22Rv1 (cell line): ENCODE measurements around the gene GABRD.

Experiments used
- H3K27ac ChIP-seq: fragments of 450-650 bp; 2 replicates; pipeline ENCODE4 v1.5.1; 2017
- CTCF ChIP-seq: fragments of 450-650 bp; IDR thresholded peaks from 2 replicates; pipeline ENCODE4 v1.5.1; 2017; ENCODE audit warnings: mild to moderate bottlenecking
- ZFX ChIP-seq: fragments of 450-650 bp; IDR thresholded peaks from 2 replicates; pipeline ENCODE4 v1.6.1; 2017; ENCODE audit warnings: antibody characterized with exemption, borderline replicate concordance

Gene GABRD

GRCh38 chr1:2020310-2020655, 1.1 kb downstream of the GABRD start:
- TF ChIP-seq CTCF (no peak), ZFX (no peak)
- no peak overlapping the region for H3K27ac ChIP-seq

GRCh38 chr1:2021550-2021949, 2.4 kb downstream of the GABRD start:
- H3K27ac ChIP-seq, result no peak overlapping the region
- TF ChIP-seq ZFX, result no peak

- no peak overlapping the region for H3K27ac ChIP-seq
- TF ChIP-seq CTCF, result no peak
- TF ChIP-seq ZFX, result no peak
These were observed 3.1 kb downstream of the GABRD start for GRCh38 chr1:2022063-2022770.

- TF ChIP-seq ZFX (no peak), CTCF (no peak)
- H3K27ac ChIP-seq, result no peak overlapping the region
These were observed 4.0 kb downstream of the GABRD start for GRCh38 chr1:2023187-2023586.

- no peak overlapping the region for H3K27ac ChIP-seq
- no peak for TF ChIP-seq ZFX
- no peak for TF ChIP-seq CTCF
These were observed 5.3 kb downstream of the GABRD start for GRCh38 chr1:2024451-2024850.

- TF ChIP-seq ZFX (no peak), CTCF (no peak)
- H3K27ac ChIP-seq, result no peak overlapping the region
These were observed 5.7 kb downstream of the GABRD start for GRCh38 chr1:2024887-2025286.

- TF ChIP-seq ZFX (no peak), CTCF (no peak)
- no peak overlapping the region for H3K27ac ChIP-seq
These were observed 6.4 kb downstream of the GABRD start for GRCh38 chr1:2025491-2025981.

GRCh38 chr1:2027961-2028583, 8.9 kb downstream of the GABRD start:
- TF ChIP-seq CTCF (no peak), ZFX (no peak)
- H3K27ac ChIP-seq, result no peak overlapping the region
